Stimulated activated CD4-positive, alpha-beta T cell treated with anti-CD3 and anti-CD28 coated beads, Interleukin-1b, Interleukin-23, amount 100 ng/mL, for 48 hours (primary cell): ENCODE measurements around the gene KLHL30.
"Not testable (repeated sequence)": the region's sequence is repeated elsewhere in the genome, so short reads cannot be mapped to it uniquely, and the experiment has no call there.

Experiments
- DNase-seq: peaks from one replicate; pipeline ENCODE4 v3.0.0-alpha.2; 2020

KLHL30 gene

DNA sequence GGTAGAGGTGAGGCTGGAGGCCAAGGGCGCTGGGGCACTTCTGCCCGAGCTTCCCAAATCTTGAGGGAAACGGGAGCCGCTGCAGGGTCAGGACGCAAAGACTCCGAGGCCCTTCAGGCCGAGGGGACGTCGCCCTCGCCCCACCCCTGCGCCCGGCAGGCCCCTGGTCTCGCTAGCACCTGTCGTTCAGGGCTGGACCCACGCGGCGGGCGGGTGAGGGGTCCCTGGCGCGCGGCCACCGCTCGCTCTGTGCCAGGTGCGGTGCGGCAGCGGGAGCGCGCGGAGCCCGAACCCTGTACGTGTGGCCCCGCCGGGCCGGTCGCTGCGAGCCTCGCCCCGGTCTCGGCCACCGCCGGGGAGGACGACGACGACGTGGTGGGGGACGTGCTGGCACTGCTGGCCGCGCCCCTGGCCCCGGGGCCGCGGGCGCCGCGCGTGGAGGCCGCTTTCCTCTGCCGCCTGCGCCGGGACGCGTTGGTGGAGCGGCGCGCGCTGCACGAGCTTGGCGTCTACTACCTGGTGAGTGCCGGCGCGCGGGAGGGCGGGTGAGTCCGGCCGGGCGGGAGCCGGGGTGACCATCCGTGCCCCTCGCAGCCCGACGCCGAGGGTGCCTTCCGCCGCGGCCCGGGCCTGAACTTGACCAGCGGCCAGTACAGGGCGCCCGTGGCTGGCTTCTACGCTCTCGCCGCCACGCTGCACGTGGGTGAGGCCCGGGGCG lies 25.2 kb downstream of the KLHL30 start:
- DNase-seq: no peak

DNA sequence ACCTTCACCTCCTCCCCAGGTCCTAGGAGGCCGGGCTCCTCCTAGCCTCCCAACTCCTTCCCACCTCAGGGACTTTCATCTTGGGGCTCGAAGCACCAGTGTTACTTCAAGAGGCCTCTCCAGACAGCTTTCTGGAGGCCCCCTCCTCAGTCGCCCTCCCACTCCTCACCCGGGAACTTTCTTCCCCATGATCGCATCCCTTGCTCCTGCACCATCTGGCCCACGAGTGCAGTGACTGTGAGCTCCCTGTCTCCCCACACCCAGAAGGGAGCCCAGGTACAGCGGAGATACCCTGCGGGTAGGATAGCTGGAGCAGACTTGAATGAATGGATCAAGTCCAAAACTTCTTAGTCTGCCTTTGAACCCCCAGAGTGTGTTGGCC lies 26.4 kb downstream of the KLHL30 start:
- no peak for DNase-seq

DNA sequence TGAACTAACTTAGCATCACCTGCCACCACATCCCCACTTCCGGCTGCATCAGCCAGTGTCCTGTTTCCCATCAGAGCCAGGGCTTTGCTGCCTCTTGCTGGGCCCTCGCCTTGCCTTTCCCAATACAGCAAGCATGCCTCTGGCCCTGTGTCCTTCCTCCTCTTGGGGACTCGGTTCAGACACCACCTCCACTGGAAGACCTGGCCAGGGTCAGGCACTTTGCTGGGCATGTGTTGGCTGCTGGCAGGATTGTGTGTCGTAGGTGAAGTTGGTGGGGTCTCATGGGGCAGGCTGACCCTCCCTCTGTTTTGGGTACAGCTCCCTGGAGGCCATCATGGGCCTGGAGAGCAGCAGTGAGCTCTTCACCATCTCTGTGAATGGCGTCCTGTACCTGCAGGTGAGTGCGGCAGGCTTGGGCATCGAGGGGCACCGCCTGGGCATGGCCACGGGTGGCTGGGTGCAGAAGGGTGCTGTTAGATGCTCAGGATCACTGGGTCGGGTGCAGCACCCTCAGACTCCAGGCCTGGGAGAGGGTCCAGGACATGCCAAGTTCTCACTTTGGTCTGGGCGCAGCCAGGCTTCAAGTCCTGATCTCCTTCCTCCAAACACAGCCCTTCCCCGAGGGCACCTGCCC lies 26.9 kb downstream of the KLHL30 start:
- no peak for DNase-seq

DNA sequence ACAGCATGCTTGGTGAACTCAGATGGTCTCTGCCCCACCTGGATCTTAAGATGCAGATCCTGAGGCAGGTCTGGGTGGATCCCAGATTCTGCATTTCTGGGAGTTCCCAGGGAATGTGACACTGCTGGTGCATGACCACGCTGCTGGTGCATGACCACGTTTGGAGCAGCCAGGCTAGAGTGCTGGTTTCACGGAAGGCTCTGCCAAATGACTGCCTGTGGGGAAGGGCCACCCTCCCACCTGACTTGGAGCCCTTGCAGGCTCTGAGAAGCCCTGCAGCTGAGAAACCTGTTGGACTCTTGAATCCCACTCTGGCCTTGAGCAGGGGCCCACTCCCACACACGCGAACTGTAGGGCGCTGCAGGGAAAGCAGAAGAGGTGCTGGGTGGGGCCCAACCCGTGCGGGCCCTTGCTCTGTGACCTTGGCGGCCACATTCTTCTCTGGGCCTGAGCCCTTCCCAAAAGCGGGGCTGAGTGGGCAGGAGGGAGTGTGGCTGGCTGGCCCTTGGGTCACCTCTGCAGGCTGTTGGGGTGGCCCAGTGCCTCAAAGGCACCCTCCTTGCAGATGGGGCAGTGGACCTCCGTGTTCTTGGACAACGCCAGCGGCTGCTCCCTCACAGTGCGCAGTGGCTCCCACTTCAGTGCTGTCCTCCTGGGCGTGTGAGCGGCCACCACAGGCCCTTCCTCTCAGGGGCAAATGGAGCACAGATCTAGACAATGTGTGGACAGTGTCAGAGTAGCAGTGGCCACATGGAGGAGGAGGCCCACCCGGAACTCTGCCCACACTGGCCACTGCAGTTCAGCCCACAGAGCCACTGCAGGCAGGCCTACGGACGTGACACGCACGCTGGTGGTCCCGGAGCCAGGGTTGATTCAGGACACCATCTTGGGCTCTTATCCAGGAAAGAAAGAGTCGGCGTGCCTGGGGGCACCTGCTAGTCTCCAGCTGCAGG lies 28.2 kb downstream of the KLHL30 start:
- no peak for DNase-seq

DNA sequence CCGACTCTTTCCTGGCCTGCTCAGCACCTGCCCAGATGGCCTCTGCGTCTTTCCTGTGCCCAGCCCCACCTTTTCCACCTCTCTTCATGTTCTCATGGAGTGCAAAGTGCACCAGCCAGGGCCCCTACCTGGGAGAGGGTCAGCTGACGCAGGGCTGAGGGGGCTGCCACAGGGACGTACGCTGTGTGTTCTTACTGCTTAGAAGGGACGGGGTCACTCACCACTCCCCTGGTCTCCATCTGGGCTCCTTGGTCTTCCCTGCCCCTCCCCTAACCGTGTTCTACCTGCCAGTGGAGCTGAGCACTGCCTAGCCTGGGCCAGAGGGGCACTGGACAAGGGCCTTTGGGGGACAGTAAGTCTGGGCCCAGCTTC lies 28.9 kb downstream of the KLHL30 start:
- DNase-seq: no peak

DNA sequence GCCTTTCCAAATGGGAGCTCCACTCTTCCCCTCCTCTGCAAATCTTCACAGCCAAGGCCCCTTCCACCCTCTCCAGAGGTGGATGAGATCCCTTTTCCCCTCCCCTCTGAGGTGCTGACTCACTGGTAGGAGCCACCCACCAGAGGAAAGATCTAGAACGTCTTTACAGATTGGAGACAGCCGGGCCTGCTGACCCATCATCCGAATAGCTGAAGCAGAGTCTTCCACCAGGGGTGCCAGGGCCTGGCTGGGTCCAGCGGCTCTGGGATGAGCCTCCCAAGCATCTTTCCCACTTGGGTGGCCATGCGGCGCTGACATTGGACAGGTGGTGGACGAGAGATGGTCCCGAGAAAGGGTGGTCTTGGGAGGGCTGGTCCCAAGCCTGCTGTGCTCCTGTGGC lies 29.3 kb downstream of the KLHL30 start:
- no peak for DNase-seq

DNA sequence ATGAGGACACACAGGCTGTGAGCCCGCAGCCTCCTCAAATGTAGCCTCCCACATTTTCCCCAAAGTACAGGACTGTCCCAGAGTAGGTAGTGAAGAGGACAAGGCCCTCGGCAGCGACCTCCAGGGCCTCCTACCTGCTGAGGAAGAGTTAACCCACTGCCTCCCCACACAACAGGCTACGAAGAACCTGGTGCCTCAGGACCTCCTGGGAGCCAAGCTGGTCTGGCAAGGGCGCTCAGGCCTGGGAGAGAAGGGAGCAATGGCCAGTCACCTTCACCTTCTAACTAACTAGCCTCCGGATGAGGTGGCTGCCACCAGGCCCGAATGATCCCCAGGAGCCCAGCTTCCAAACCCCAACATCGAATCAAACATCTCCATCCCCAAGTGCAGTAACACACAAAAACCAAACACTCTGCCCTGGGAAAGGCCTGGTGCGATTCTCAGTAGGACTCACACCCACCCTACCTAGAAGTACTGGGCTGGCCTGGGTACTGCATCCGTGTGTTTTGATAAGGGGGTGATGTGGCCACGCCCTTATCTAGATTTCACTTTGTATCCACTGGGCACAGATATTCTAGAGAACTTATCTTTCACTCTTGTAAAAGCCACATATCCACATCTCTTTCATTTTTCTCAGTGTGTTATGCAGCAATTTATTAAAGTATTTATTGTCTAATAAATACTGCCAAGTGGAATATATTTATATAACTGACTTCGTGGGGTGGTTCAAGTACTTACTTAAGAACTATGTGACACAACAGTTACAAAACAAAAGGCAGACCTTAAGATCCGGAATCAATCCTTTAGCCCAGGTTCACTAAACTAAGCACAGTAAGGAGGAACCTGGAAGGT lies 30.0 kb downstream of the KLHL30 start:
- DNase-seq: no peak

DNA sequence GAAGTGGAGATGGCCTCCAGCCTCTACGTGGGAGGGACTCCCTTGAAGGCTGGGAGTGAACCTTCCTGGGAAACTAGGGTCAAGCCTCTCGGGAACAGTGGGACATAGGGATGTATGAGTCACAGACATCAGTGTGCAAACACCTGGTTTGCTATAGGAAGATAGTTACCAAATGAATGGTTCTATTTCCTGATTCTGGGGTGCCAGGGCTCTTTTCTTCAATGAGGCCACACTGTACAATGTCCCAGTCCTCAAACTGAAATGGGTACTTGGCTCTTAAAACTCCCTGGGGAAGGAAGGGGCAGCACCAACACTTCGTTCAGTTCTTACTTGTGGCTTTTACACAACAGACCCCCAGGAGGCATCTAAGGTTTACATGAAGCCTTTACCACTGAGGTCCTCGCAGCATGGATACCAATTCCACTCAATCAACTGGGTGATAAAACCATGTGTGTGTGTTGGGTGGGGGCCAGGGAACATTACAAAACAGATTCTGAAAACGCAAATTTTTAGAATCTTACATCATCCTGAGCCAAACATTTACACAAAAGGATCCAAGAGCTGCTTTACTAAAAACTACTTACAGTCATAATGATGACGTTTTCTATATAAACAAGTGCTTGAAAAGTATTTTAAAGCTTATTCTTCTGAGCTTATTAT lies 30.7 kb downstream of the KLHL30 start:
- DNase-seq: no peak

DNA sequence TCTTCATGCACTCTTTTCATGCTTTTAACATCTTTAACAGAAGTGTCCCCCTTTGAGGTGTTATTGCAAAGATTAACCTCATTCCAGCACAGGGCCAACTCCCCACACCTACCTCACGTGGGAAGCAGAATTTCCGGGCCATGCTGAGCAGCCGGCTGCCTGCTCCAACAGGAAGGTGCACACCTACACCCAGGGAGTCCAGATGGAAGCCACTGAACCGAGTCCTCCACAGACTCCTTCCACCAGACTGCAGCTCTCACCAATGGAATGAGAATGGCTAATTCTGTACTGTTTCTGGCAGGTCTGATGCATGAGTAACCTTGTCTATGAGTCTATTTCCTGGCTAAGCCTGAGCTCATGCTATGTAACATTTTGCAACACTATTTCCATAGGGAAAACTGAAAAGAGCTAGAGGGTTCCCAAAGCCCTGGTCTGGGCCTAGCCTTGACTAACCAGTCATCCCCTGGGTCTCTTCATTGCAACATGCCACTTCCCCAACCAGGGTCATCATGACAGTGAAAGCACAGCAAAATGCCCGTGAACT lies 31.3 kb downstream of the KLHL30 start:
- DNase-seq: no peak

DNA sequence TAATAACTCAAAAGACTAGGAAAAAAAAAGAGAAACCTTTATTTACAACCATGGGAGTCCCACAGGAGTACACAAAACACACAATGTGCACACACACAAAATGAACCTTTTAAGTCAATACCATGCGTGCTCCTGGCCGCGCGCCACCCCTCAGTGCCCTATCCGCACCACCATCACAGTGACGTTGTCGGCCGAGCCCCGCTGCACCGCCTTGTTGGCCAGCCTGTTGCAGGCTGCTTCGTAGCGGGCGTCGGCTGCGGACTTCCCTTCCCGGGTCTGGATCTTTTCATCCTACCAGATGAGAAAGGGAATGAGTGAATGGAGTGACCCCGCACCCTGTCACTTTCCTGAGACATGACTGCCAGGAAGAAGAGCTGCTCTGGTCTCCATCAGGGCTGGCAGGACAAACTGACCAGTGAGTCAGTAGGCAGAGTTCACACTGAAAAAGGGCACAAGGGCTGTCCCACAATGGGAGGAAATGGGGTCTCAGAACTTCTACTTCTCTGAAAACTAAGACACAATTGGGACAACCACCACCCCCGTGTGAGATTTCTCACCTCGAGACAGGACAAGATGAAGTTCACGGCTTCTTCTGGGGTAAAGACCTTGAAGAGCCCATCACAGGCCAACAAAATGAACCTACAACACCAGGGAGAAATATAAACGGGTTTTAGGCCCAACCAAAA lies 32.1 kb downstream of the KLHL30 start:
- no peak for DNase-seq

DNA sequence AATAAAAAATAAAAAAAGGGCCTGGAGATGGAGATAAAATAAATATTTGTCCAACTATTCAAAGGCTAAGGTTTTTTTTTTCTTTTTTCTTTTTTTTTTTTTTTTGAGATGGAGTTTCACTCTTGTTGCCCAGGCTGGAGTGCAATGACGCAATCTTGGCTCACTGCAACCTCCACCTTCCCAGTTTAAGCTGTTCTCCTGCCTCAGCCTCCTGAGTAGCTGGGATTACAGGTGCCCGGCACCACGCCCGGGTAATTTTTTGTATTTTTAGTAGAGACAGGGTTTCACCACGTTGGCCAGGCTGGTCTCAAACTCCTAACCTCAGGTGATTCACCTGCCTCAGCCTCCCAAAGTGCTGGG lies 32.6 kb downstream of the KLHL30 start:
- DNase-seq: not testable (repeated sequence)

DNA sequence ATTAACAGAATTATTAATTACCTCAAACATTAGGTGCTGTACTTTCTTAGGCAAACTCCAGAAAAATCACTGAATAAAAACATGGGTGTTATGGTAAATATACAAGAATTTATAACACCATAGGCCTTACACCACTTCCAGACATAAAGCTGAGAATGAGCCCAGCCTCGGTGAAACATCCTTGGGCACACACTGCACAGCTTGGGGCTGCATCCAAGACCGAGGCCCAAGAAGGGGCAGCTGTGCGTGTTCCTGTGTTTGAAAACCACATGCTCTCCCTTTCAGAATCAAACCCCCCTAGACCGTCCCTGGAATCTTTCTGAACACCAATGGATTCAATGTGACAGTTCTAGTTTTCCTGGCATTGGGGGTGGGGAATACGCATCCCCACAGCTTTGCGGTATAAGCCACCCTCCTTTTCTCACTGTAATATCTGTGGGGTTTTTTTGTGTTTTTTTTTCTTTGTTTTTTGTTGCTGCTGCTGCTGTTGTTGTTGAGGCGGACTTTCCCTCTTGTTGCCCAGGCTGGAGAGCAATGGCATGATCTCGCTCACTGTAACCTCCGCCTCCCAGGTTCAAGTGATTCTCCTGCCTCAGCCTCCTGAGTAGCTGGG lies 33.2 kb downstream of the KLHL30 start:
- no peak for DNase-seq

DNA sequence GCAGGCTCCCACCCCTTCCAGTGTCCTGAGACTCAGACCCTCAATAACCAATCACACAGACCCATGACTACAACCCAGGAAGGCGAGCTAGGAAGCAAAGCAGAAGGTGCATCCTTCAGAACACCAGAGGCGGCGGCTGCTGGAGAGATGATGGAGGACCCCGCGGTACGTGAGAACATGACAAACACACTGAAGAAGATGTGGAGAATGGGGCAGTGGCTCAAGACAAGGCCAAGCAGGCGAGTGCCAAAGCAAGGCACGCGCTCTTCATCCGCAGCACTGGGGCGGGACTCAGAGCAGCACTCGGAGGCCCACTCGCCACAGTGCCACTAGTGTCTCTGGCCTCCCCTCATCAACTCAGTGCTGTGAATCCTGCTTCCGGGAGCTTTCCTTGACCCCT lies 34.0 kb downstream of the KLHL30 start:
- DNase-seq: no peak

DNA sequence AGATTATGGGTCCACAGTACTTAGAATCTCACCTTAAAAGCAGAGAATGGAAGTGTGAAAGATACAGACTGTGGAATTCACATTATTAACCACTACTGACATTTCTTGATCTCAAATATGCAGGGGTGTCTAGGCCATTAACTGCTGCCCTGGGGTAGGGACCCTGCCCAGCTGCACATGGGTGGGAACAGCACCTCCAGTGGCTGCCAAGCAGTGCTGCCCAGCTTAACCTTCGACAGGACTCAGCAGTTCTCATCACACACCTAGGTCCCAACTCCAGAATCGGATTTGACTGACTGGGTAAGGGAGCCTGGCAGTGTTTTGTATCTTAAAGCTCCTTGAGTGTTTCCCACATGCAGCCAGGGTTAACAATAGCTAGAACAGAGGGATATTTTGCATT lies 35.2 kb downstream of the KLHL30 start:
- DNase-seq: no peak

DNA sequence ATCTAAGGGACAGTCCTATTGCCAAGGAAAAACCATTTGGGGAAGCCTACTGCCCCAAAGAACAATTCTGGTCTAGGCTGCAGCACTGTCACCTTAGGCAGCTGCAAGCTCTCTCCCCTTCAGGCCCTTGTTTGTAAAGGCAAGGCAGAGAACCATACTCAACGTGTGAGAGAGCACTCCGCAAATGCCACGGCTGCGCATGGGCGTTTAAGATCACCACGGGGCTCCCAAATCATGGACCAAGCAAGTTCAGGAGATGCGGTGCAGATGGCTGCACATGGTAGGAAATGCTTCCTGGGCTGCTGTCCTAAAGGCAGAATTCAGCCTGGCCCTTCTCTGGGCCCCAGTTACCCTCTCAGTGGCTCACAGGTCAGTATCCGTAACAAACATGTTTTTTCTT lies 35.8 kb downstream of the KLHL30 start:
- DNase-seq: no peak

DNA sequence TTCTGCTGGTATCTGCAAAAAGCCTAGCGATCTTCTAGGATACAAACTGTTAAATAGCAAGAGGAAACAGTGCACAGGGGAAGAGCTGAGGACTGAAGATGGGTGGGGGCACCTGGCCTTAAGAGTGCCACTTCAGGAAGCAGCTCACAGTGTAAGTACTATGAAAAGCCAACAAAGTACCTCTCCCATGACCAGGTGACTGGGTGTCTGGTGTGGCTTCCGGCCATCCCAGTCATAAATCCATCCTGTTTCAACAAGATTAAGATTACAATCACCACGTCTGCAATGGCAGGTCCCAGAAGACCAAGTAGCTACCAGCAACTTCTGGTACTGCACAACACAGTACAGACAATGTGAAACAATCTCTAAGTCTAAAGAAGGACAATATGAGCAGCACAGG lies 36.2 kb downstream of the KLHL30 start:
- DNase-seq: no peak

DNA sequence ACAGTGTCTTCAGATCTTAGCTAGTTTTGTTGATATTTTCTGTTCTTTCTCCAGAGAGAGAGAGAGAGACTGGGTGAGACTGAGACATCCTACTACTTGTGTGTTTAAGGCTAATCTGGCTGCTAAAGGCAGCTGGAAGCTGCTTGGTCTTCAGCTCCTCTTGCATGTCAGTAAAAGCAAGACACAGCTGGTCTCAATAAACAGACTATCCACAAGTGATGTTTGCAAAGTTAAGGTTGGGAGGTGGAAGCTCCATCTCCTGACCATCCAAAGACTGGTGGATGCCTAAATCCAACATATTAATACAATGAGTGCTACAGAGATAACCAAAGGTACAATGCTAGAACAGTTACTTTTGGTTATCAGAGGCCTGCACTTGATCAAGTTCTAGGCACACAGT lies 38.1 kb downstream of the KLHL30 start:
- DNase-seq: no peak

DNA sequence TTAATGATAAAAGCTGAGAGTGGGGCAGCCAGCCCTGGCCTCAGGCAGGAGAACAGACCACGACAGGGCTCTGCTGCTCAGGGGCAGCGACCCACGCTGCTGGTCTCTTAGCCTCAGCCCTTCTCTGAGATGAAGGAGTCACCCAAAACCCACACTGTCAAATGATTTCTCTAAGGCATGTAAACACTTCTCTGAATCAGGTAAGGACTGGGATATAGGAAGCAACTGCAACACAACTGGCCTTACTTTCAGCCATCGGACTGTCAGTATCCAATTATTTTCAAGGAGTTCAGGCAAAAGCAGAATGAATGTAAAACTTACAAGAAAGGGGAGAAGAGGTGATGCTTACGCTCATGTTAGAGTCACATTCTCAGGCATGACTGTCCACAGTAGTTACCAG lies 42.1 kb downstream of the KLHL30 start:
- no peak for DNase-seq

DNA sequence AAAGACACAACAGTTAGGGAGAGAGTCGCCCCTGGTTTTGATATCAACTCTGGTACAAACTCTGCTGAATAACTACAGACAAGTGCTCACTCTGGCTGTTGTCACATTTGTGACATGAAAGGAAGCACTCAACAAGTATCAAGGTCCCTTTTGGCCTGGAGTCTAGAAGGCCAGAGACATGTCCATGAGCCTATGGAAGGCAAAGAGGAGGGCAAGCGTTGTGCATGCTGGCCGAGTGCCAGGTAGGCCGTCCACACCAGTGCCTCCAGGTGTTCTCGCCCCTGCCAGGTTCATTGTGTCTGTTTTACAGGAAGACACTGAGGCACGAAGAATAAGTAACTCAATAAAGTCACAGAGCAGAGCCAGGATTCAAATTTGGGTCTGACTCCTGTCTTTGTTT lies 43.9 kb downstream of the KLHL30 start:
- no peak for DNase-seq

DNA sequence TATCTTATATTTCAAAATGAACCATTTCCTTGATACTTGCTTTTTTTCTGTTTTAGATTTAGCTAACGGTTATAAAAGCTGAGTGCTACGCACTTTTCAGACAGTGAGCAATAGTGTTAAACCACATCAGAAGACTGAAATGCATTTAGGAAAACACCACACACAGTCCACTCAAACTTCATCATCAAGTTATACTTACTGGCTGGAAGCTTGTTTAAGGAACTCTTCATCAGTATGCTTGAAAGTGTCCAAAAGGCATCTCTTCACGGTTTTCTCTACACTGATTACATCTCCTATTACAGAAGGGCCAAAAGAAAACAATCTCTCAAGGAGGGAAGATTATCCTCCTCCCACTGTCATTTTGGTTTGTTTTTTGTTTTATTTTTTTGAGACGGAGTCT lies 45.4 kb downstream of the KLHL30 start:
- DNase-seq: no peak
